ENCODE data around the gene PLXDC2.

PLXDC2 gene

DNA sequence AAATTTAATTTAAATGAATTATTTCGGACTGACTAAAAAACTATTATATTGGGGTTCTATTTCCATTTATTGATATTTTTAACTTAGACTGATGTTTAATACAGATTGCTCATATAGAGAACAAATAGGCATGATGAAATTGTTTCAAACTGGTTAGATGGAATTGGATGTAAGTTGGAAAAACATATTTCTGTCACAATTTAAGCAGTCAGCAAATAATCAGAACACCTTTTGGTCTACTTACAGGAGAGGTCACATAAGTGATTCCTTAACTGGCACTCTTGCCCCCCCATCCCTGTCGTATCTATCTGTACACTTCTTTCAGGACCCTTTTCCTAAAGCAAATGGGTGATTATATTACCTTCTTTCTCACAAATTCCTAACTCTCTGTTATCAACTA, 138.4 kb downstream of the PLXDC2 start:
- no peak for DNase-seq (ENCODE audit: low read depth, low spot score)
- no CpG with 5 or more reads among the region's 2 CpGs for WGBS (ENCODE audit: insufficient coverage, insufficient read length)

DNA sequence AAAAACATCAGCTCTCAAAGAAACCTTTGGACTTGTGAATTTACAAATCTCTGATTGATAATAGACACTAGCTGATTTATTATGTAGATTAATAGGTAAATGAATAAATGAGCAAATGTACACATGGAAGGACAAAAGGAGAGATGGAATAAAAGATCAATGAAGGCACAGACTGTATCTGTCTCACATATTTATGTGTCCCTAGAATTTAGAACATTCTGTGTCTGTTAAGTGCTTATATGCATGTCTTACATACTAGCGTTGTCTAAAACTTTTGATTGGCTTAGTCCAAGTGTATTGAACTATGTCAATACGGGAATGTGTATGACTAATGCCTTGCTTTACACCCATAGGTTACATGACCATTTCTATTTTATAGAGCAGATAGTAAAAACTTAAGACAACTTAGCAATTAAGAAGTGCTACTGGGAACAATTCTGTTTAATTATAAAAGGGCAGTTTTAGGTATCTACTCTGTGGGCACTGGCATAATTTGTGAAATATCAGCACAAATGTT, 140.3 kb downstream of the PLXDC2 start:
- H3K27me3 ChIP-seq (ENCODE audit: control insufficient read depth, insufficient read depth, low read length), result no peaks in the 10 kb centered on the region
- peaks cover 1% of the 10 kb centered on the region; the same call in 1 of the 2 replicates for H3K4me1 ChIP-seq (ENCODE audit: control insufficient read depth, insufficient read depth, low read length)
- no peaks in the 10 kb centered on the region for H3K36me3 ChIP-seq (ENCODE audit: control insufficient read depth, insufficient read depth, low read length)
- H3K27ac ChIP-seq (ENCODE audit: low read length), result no peak overlapping the region
- no peak for DNase-seq (ENCODE audit: low read depth, low spot score)
- WGBS (ENCODE audit: insufficient coverage, insufficient read length), result no CpG with 5 or more reads among the region's 2 CpGs
- H3K4me3 ChIP-seq (ENCODE audit: low read length), result no peak overlapping the region
- no peaks in the 10 kb centered on the region for H3K9me3 ChIP-seq (ENCODE audit: control insufficient read depth, insufficient read depth, low read length)

More for the DNA sequence above, 138.4 kb downstream of the PLXDC2 start:
- Histone ChIP-seq H3K4me3 (ENCODE audit: low read length) (no peak overlapping the region), H3K4me1 (ENCODE audit: control insufficient read depth, insufficient read depth, low read length) (no peaks in the 10 kb centered on the region), H3K36me3 (ENCODE audit: control insufficient read depth, insufficient read depth, low read length) (no peaks in the 10 kb centered on the region), H3K27me3 (ENCODE audit: control insufficient read depth, insufficient read depth, low read length) (no peaks in the 10 kb centered on the region), H3K9me3 (ENCODE audit: control insufficient read depth, insufficient read depth, low read length) (no peaks in the 10 kb centered on the region), H3K27ac (ENCODE audit: low read length) (no peak overlapping the region)

DNA sequence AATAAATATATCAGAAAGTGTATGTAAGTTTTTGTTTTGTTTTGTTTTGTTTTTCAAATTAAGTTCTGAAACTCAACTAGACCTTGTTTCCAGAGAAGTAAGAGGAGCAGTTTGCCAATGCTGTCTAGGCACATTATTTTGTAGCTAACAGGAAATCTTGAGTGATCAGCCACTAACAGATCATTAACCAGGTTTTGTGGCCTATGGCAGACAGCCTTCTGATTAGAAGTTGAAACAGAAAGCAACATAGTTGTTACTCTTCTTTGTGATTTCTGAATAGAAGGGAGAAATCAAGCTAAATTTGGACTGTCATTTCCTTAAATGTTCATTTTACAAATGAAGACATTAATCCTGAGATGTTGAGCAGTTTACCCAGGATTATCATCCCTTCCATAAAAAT, 142.6 kb downstream of the PLXDC2 start:
- H3K36me3 ChIP-seq (ENCODE audit: control insufficient read depth, insufficient read depth, low read length), result no peaks in the 10 kb centered on the region
- no peak overlapping the region for H3K4me3 ChIP-seq (ENCODE audit: low read length)
- H3K4me1 ChIP-seq (ENCODE audit: control insufficient read depth, insufficient read depth, low read length), result peaks cover 1% of the 10 kb centered on the region; the same call in 1 of the 2 replicates
- H3K27me3 ChIP-seq (ENCODE audit: control insufficient read depth, insufficient read depth, low read length), result no peaks in the 10 kb centered on the region
- no peaks in the 10 kb centered on the region for H3K9me3 ChIP-seq (ENCODE audit: control insufficient read depth, insufficient read depth, low read length)
- DNase-seq (ENCODE audit: low read depth, low spot score), result no peak
- no peak overlapping the region for H3K27ac ChIP-seq (ENCODE audit: low read length)

DNA sequence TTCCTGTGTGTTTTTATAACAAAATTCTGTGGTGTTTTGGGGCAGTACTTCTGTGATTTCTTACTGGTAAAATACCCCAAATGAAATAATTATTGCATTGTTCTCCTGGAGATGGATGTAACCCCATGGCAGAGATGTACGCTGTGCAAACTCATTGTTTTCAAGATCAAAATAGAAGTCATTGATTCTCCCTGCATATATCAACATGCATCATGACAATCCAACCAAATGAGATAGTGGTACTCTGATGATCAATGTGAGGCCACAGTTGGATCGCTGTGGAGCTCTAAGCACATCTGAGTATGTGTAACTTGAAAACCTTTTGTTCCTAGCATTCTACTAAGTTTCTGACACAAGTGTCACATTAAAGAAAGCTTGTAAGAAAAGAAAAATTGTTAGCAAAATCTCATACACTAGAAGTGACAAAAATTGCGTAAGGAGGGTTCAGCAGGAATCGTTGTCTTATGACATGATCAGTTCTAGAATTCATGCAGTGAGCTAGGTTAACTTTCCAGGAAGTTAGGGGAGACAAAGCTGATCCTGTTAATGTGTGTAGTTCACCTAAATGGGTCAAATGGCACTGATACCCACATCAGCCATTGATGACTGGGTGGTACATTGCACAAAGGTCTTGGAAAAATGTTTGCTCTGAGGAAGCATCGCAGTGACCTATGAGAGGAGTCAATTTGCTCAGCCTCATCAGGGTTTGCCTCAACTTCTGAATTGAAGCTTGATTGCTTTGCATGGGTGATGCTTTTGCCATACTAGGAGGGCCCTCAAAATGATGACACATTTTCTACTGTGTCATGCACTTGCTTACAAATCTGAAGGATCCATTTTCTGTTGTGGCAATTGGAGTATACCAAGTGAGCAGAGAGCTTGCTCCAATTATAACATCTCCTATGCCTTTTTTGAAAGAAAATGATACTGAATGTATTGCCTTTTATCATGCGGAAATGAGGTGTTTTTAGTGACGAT, 145.1 kb downstream of the PLXDC2 start:
- peaks cover 1% of the 10 kb centered on the region; the same call in 1 of the 2 replicates for H3K4me1 ChIP-seq (ENCODE audit: control insufficient read depth, insufficient read depth, low read length)
- H3K9me3 ChIP-seq (ENCODE audit: control insufficient read depth, insufficient read depth, low read length), result no peaks in the 10 kb centered on the region
- no peak for DNase-seq (ENCODE audit: low read depth, low spot score)
- no peak overlapping the region for H3K27ac ChIP-seq (ENCODE audit: low read length)
- no peaks in the 10 kb centered on the region for H3K27me3 ChIP-seq (ENCODE audit: control insufficient read depth, insufficient read depth, low read length)
- no peak overlapping the region for H3K4me3 ChIP-seq (ENCODE audit: low read length)
- WGBS (ENCODE audit: insufficient coverage, insufficient read length), result 100% methylated on average over 2 of the region's 7 CpGs
- no peaks in the 10 kb centered on the region for H3K36me3 ChIP-seq (ENCODE audit: control insufficient read depth, insufficient read depth, low read length)

DNA sequence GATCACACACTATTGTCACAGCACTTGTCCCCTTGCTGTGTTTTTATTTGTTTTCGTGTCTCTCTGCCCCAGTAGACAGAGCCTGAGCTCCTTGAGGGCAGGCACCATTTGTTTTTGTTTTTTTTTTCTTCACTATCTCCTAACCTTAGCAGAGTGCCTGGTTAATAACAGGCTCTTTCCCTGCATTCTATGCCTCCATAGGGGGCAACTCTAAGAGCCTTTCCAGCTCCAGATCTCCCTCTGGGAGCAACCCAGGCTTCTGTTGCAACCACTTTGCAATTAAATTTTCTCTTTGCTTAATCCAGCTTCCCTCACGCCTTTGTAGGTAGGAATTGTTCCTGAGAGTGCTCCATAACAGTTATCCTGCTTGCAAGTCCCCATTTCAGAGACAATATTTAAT, 148.4 kb downstream of the PLXDC2 start:
- no peak for DNase-seq (ENCODE audit: low read depth, low spot score)
- H3K36me3 ChIP-seq (ENCODE audit: control insufficient read depth, insufficient read depth, low read length), result no peaks in the 10 kb centered on the region
- WGBS (ENCODE audit: insufficient coverage, insufficient read length), result no CpG with 5 or more reads among the region's 2 CpGs
- H3K27ac ChIP-seq (ENCODE audit: low read length), result no peak overlapping the region
- no peaks in the 10 kb centered on the region for H3K27me3 ChIP-seq (ENCODE audit: control insufficient read depth, insufficient read depth, low read length)
- H3K9me3 ChIP-seq (ENCODE audit: control insufficient read depth, insufficient read depth, low read length), result no peaks in the 10 kb centered on the region
- H3K4me3 ChIP-seq (ENCODE audit: low read length), result no peak overlapping the region
- peaks cover 5% of the 10 kb centered on the region for H3K4me1 ChIP-seq (ENCODE audit: control insufficient read depth, insufficient read depth, low read length)

DNA sequence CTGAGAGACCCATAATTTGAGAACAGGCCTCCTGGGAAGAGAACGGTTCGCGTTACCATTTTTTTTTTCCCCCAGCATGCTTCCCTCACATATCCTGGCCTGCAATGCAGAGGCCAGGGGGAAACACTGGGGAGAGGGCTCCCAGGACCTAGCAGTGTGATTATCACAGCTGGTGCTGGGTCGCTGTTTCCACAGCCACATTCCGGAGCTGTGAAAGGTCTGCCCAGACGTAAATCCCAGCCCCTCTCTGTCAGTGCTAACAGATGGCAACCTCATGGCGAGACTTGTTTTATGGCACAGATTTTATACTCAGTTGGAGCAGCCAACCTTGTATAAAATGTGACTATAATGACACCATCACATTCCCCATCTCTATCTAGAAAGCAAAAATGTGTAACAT, 150.5 kb downstream of the PLXDC2 start:
- no CpG with 5 or more reads among the region's 7 CpGs for WGBS (ENCODE audit: insufficient coverage, insufficient read length)
- no peaks in the 10 kb centered on the region for H3K36me3 ChIP-seq (ENCODE audit: control insufficient read depth, insufficient read depth, low read length)
- no peak for DNase-seq (ENCODE audit: low read depth, low spot score)
- H3K4me3 ChIP-seq (ENCODE audit: low read length), result no peak overlapping the region
- H3K27me3 ChIP-seq (ENCODE audit: control insufficient read depth, insufficient read depth, low read length), result no peaks in the 10 kb centered on the region
- H3K4me1 ChIP-seq (ENCODE audit: control insufficient read depth, insufficient read depth, low read length), result peaks cover 4% of the 10 kb centered on the region
- no peaks in the 10 kb centered on the region for H3K9me3 ChIP-seq (ENCODE audit: control insufficient read depth, insufficient read depth, low read length)
- H3K27ac ChIP-seq (ENCODE audit: low read length), result no peak overlapping the region

DNA sequence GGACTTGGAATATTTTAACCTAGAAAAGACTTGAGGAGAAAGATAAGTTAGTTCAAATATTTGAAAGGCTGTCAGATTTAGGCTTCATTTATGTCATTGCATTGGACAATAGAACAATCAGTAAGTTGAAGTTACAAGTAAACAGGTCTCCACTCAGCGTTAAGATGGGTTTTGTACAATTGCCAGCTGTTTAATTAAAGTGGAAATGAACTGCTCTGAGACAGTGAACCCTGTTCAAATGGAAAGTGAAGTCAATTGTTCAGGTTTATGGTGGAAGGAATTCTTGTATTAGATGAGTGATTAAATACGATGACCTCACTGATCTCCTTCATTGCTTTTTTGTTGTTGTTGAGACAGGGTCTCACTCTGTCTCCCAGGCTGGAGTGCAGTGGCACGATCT, 151.7 kb downstream of the PLXDC2 start:
- no peak for DNase-seq (ENCODE audit: low read depth, low spot score)
- WGBS (ENCODE audit: insufficient coverage, insufficient read length), result no CpG with 5 or more reads among the region's 3 CpGs
- no peaks in the 10 kb centered on the region for H3K36me3 ChIP-seq (ENCODE audit: control insufficient read depth, insufficient read depth, low read length)

DNA sequence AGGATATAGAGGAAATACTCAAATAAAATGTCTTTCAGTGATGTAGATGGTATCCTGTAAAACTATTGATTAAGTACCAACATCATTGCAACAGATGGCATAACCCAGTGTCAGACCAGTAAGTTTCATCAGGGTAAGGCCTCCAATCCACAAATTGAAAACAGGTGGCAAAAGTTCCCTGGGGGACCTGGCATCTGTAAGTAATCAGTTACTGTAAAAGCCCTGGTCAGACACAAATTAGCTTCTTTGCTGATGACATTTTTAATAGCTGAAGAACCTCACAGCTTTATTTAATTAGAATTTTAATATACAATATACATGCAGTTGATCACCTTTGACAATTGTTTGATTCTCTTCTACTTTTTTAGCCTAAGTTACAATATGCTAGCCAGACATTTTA, 152.5 kb downstream of the PLXDC2 start:
- H3K4me3 ChIP-seq (ENCODE audit: low read length), result no peak overlapping the region
- no peaks in the 10 kb centered on the region for H3K27me3 ChIP-seq (ENCODE audit: control insufficient read depth, insufficient read depth, low read length)
- peaks cover 4% of the 10 kb centered on the region for H3K4me1 ChIP-seq (ENCODE audit: control insufficient read depth, insufficient read depth, low read length)
- no peak for DNase-seq (ENCODE audit: low read depth, low spot score)
- no peaks in the 10 kb centered on the region for H3K36me3 ChIP-seq (ENCODE audit: control insufficient read depth, insufficient read depth, low read length)
- H3K27ac ChIP-seq (ENCODE audit: low read length), result no peak overlapping the region
- H3K9me3 ChIP-seq (ENCODE audit: control insufficient read depth, insufficient read depth, low read length), result no peaks in the 10 kb centered on the region

More for the DNA sequence above, 151.7 kb downstream of the PLXDC2 start:
- H3K27me3 ChIP-seq (ENCODE audit: control insufficient read depth, insufficient read depth, low read length), result no peaks in the 10 kb centered on the region
- no peak overlapping the region for H3K27ac ChIP-seq (ENCODE audit: low read length)
- no peak overlapping the region for H3K4me3 ChIP-seq (ENCODE audit: low read length)
- peaks cover 4% of the 10 kb centered on the region for H3K4me1 ChIP-seq (ENCODE audit: control insufficient read depth, insufficient read depth, low read length)
- no peaks in the 10 kb centered on the region for H3K9me3 ChIP-seq (ENCODE audit: control insufficient read depth, insufficient read depth, low read length)

DNA sequence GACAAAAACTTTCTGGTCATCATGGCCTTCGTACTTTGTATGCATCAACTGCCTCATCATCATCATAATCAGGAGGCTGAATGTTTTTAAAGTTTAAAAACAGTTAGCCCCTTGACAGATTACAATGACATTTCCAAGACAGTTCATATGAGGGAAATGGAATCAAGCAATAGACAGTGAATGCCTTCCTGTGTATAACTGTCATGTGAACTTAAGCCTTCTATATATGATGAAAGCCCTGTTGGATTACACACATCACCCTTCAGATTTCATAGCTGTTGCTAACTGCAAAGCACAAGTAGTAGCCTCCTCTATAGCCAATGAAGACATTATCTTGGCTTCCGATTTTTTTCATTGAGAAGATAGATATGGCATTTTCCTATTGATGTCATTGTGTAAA, 154.0 kb downstream of the PLXDC2 start:
- Histone ChIP-seq H3K27ac (ENCODE audit: low read length) (no peak overlapping the region), H3K4me3 (ENCODE audit: low read length) (no peak overlapping the region), H3K4me1 (ENCODE audit: control insufficient read depth, insufficient read depth, low read length) (peaks cover 4% of the 10 kb centered on the region; the same call in 1 of the 2 replicates), H3K27me3 (ENCODE audit: control insufficient read depth, insufficient read depth, low read length) (no peaks in the 10 kb centered on the region), H3K9me3 (ENCODE audit: control insufficient read depth, insufficient read depth, low read length) (no peaks in the 10 kb centered on the region), H3K36me3 (ENCODE audit: control insufficient read depth, insufficient read depth, low read length) (no peaks in the 10 kb centered on the region)
- no CpG with 5 or more reads among the region's 2 CpGs for WGBS (ENCODE audit: insufficient coverage, insufficient read length)
- no peak for DNase-seq (ENCODE audit: low read depth, low spot score)

DNA sequence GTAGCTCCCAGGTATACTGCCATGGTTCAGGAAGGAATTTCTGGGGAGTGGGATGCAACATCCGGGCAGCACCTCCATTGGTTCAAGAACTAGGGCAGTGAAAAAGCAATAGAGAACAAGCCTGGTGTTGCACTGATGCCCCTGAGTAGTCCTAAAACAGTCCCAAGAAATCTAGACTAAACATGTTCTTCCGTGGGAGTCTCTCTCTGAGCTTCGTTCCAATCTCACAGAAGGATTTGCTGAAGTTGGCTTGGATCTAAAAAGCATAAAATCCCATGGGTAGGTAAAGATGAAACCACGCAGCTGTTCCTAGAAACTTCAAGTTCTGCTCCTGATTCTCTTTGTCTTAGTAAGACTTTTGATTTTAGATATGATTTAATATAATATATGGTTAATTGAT, 154.5 kb downstream of the PLXDC2 start:
- Histone ChIP-seq H3K9me3 (ENCODE audit: control insufficient read depth, insufficient read depth, low read length) (no peaks in the 10 kb centered on the region), H3K4me3 (ENCODE audit: low read length) (no peak overlapping the region), H3K4me1 (ENCODE audit: control insufficient read depth, insufficient read depth, low read length) (peaks cover 4% of the 10 kb centered on the region; the same call in 1 of the 2 replicates), H3K27me3 (ENCODE audit: control insufficient read depth, insufficient read depth, low read length) (no peaks in the 10 kb centered on the region), H3K27ac (ENCODE audit: low read length) (no peak overlapping the region), H3K36me3 (ENCODE audit: control insufficient read depth, insufficient read depth, low read length) (no peaks in the 10 kb centered on the region)
- DNase-seq (ENCODE audit: low read depth, low spot score), result no peak
- no CpG with 5 or more reads among the region's 4 CpGs for WGBS (ENCODE audit: insufficient coverage, insufficient read length)

All from iPS DF 6.9 (cell line).